Activated CD4-positive, alpha-beta T cell treated with anti-CD3 and anti-CD28 coated beads for 24 hours (primary cell): ENCODE results near the gene TDRD12.
"Not testable (repeated sequence)": the region's sequence is repeated elsewhere in the genome, so short reads cannot be mapped to it uniquely, and the experiment has no call there.

Experiments used
- DNase-seq, 2 donors: peaks; one replicate each; pipeline ENCODE4 v3.0.0-alpha.2; 2020; ENCODE audit warnings: low read depth in 2 of 2

The TDRD12 gene

GRCh38 chr19:32866061-32866460 lies 146.5 kb downstream of the TDRD12 start:
- no peak for DNase-seq

- DNase-seq, result no peak
Observed at GRCh38 chr19:32866564-32867265, 147.1 kb downstream of the TDRD12 start.

GRCh38 chr19:32867436-32867835 lies 147.9 kb downstream of the TDRD12 start:
- DNase-seq, result not testable (repeated sequence)

GRCh38 chr19:32868206-32868950 lies 148.8 kb downstream of the TDRD12 start:
- no peak for DNase-seq

- no peak for DNase-seq
Observed at GRCh38 chr19:32869369-32869965, 149.9 kb downstream of the TDRD12 start, which contains the start of gene SLC7A9. SLC7A9 (minus strand) TSS chr19:32869767; CDS start chr19:32868534, 1,233 bp downstream.

GRCh38 chr19:32869966-32870573 lies 150.5 kb downstream of the TDRD12 start:
- DNase-seq, result no peak

- no peak for DNase-seq
Observed at GRCh38 chr19:32870981-32871451, 151.4 kb downstream of the TDRD12 start.

- no peak for DNase-seq
Observed at GRCh38 chr19:32872391-32872790, 152.8 kb downstream of the TDRD12 start.

GRCh38 chr19:32873247-32873959 lies 153.8 kb downstream of the TDRD12 start:
- no peak for DNase-seq

- no peak for DNase-seq
Observed at GRCh38 chr19:32874605-32875004, 155.0 kb downstream of the TDRD12 start.

GRCh38 chr19:32875428-32875827 lies 155.9 kb downstream of the TDRD12 start:
- DNase-seq, result no peak

GRCh38 chr19:32876236-32876918 lies 156.8 kb downstream of the TDRD12 start:
- DNase-seq, result no peak

- no peak for DNase-seq
Observed at GRCh38 chr19:32876919-32877285, 157.3 kb downstream of the TDRD12 start.
